ENCODE data around the gene ALDH3B2.

DNA sequence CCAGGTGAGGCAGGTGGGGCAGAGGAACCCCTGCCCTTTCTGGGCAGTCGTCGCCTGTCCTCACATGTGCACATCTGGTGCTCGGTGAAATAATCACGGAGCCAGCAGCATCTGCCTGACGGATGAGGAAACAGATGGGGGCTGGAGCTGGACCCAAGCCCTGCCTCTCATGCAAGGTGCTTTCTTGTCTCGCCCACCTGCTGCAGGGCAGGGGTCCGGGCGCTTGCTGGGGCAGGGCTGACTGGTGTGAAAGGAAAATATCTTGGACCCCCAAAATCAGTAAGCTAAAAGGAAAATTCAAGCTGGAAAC is 3.3 kb downstream of the ALDH3B2 start:
- TF ChIP-seq, protein P1, sequence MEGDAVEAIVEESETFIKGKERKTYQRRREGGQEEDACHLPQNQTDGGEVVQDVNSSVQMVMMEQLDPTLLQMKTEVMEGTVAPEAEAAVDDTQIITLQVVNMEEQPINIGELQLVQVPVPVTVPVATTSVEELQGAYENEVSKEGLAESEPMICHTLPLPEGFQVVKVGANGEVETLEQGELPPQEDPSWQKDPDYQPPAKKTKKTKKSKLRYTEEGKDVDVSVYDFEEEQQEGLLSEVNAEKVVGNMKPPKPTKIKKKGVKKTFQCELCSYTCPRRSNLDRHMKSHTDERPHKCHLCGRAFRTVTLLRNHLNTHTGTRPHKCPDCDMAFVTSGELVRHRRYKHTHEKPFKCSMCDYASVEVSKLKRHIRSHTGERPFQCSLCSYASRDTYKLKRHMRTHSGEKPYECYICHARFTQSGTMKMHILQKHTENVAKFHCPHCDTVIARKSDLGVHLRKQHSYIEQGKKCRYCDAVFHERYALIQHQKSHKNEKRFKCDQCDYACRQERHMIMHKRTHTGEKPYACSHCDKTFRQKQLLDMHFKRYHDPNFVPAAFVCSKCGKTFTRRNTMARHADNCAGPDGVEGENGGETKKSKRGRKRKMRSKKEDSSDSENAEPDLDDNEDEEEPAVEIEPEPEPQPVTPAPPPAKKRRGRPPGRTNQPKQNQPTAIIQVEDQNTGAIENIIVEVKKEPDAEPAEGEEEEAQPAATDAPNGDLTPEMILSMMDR (IDR thresholded peaks at IDR 0.05 in 8 of 11, conservative IDR thresholded peaks at IDR 0.05 in 3 of 11) = no peak
- TF ChIP-seq POLR2A (IDR thresholded peaks at IDR 0.05) = no peak
